ENCODE results near the gene FAM149B1.
"Not testable (repeated sequence)": the region's sequence is repeated elsewhere in the genome, so short reads cannot be mapped to it uniquely, and the experiment has no call there.

FAM149B1 gene

GRCh38 chr10:73134727-73135126 lies 33.2 kb upstream of the FAM149B1 start:
- DNase-seq (ENCODE audit: low read depth) = no peak
- no peak for TF ChIP-seq CTCF (conservative IDR thresholded peaks at IDR 0.05; ENCODE audit: low read depth, low read length)
- no peak overlapping the region for H3K4me3 ChIP-seq (ENCODE audit: low read length)

DNA sequence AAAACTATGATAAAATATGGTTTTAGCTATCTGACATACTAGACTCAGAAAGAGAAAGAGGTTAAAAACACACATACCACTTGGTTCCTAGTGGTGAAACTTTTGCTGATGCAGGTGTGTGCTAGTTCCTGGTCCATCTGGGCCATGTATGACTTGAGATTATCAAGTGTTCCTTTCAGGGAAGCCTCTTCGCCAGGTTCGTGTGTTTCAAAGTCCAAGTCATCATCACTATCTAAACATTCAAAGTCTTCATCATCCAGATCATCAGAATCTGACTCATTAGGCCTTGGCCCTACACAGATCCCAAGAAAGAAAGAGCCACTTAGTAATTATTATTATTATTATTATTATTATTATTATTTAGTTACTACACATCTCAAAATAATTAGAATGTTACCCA lies 31.3 kb upstream of the FAM149B1 start:
- no peak overlapping the region for H3K4me3 ChIP-seq (ENCODE audit: low read length)
- TF ChIP-seq CTCF (conservative IDR thresholded peaks at IDR 0.05; ENCODE audit: low read depth, low read length) = no peak
- DNase-seq (ENCODE audit: low read depth) = no peak

- H3K4me3 ChIP-seq (ENCODE audit: low read length) = no peak overlapping the region
- TF ChIP-seq CTCF (conservative IDR thresholded peaks at IDR 0.05; ENCODE audit: low read depth, low read length) = no peak
- DNase-seq (ENCODE audit: low read depth) = no peak
These were observed 28.7 kb upstream of the FAM149B1 start for GRCh38 chr10:73139251-73139650.

- DNase-seq (ENCODE audit: low read depth) = no peak
- no peak overlapping the region for H3K4me3 ChIP-seq (ENCODE audit: low read length)
- no peak for TF ChIP-seq CTCF (conservative IDR thresholded peaks at IDR 0.05; ENCODE audit: low read depth, low read length)
These were observed 26.3 kb upstream of the FAM149B1 start for GRCh38 chr10:73141603-73142002.

- not testable (repeated sequence) for DNase-seq (ENCODE audit: low read depth); H3K4me3 ChIP-seq (ENCODE audit: low read length)
These were observed 17.1 kb upstream of the FAM149B1 start for GRCh38 chr10:73150633-73151413.

DNA sequence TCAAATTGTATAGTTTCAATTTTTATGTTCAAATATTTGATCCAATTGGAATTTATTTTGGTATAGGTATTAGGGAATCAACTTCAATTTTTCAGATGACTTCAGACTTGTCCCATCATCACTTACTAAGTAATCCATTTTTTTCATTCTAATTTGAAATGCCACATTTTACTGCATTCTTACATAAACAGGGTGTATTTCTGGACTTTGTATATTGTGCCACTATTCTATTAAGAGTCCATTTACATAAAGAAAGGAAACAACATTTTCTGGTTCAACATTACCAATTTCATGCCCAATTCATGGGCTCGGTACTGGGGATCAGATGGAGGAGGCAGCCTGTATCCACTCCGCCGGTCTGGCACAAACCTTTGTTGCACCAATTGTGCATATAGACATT lies 15.9 kb upstream of the FAM149B1 start:
- TF ChIP-seq CTCF (conservative IDR thresholded peaks at IDR 0.05; ENCODE audit: low read depth, low read length) = no peak
- DNase-seq (ENCODE audit: low read depth) = no peak
- H3K4me3 ChIP-seq (ENCODE audit: low read length) = no peak overlapping the region

DNA sequence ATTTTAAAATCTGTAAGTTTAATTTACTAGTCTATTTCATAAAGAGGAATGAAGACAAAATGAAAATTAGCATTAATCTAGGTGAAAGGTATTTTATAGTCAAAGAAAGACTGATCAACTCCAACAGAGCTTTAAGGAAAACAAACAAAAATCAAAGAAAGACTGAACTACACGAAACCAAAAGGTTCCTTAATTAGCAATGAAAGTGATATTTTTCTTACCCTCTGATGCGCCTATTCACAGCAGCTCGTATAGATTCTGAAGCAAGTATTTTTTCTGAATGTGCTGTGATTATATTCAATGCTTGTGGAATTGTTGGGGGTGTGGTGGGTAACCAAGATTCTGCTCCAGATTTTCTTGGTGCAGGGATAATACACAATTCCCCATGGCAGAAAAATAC lies 11.9 kb upstream of the FAM149B1 start:
- no peak for DNase-seq (ENCODE audit: low read depth)
- no peak for TF ChIP-seq CTCF (conservative IDR thresholded peaks at IDR 0.05; ENCODE audit: low read depth, low read length)
- H3K4me3 ChIP-seq (ENCODE audit: low read length) = no peak overlapping the region
